Measurements from ENCODE around the gene MED28.

- no peak for TF ChIP-seq CTCF (conservative IDR thresholded peaks at IDR 0.05 in 1 of 2, IDR thresholded peaks at IDR 0.05 in 1 of 2; ENCODE audit: extremely low read depth in 1 of 2, insufficient read depth in 1 of 2, low read depth in 1 of 2, low read length in 2 of 2)
- TF ChIP-seq EZH2 (IDR thresholded peaks at IDR 0.05; ENCODE audit: borderline replicate concordance, low read length), result no peak
Observed at GRCh38 chr4:17633600-17633999, 19.2 kb downstream of the MED28 start.
